ENCODE results near the gene HOXA13.

HOXA13 gene

DNA sequence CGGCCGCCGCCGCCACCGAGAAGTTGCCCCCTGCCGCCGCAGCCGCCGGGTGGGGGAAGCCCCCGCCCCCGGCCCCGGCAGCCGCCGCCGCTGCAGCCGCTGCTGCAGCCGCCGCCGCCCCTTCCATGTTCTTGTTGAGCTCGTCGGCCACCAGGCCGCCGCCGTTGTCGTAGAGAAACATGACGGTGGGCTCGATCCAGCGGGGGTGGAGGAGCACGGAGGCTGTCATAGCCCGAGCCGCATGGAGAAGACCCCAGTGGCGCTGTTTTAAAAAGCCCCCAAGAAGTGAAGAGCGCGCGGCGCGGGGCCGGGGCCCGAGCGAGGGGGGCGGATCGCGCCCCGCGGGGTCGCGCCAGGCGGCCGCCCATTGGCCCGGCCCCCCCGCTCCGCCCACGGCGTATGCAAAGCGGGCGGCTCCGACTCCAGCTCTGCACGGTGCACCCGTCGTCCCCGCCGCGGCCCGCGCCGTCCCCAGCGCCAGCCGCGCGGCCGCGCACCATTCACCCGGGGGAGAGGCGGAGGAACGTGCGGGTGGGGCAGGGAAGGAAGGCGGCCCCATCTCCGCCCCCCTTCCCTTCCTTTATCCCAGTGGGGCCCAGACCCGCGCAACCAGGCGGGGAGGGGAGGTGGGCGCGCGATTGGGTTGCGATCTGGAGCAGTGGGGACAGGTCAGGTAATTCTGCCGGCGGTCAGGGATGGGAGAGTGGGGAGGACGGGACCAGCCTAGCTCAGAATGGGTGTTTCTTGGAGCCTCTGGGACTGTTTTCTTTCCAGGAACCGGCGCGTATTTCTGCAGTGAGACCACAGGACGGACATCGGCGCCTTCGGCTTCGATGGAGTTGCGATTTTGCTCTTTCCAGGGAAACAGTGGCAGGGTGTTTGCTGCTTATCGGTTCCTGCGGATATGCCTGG lies at the start of gene HOXA13:
TSS of gene HOXA13 (minus strand) at position 243 of the 912 bp plus-strand sequence. CDS start at position 229, 14 bp downstream.
- no peak for FAIRE-seq

DNA sequence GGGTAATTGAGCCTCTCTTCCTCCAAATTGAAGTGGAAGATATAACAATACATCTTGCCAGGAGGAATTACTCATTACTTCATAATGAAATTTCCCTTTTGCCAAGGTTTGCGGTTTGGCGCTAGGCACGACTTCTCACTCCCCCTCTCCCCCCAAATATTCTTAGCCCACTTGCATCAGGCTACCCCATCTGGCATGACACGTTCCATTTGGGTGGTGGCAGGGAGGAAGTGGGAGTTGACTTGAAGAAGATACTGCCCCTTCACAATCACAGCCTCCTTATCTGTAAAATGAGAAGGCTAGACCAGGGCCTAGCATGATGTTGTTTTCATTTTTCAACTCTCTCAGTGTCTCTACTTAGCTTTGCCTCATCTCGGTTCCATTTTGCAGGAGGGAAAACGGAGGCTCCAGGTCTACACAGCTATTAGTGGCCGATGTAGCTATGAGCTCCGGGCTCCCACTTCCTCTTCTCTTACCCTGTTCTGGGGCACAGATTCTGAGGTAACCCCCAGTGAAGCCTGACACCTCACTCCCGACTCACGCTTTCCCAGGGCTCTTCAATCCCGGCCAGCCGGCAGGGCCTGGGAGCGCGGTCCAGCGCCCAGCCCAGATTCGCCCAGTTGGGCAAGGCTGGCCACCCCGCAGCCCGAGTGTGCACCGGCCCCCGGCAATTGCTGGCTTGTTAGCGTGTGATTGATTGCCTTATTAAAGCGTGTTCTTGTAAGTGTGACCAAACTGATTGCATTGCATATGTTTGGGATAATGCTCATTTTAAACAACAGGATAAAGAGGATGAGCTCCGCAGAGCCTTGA lies 49.2 kb upstream of the HOXA13 start:
- no peak for FAIRE-seq

DNA sequence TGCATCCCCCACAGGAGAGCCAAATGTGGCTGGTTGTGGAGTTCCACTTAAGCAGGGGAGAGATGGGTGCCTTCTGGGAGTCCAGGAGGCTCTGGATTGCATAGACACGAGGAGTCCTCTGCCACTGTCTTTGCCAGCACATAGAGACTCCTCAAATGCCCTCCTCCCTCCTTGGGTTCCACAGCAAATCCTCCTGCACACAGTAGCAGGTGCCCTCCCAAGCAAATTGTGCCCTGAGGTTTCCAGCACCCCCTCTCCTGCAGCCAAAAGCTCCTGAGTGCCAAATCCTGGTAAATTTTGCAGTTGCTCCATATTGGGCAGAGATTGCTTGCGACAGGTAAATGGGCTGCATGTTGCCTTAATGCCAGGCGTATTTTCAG lies 48.5 kb upstream of the HOXA13 start:
- no peak for FAIRE-seq

DNA sequence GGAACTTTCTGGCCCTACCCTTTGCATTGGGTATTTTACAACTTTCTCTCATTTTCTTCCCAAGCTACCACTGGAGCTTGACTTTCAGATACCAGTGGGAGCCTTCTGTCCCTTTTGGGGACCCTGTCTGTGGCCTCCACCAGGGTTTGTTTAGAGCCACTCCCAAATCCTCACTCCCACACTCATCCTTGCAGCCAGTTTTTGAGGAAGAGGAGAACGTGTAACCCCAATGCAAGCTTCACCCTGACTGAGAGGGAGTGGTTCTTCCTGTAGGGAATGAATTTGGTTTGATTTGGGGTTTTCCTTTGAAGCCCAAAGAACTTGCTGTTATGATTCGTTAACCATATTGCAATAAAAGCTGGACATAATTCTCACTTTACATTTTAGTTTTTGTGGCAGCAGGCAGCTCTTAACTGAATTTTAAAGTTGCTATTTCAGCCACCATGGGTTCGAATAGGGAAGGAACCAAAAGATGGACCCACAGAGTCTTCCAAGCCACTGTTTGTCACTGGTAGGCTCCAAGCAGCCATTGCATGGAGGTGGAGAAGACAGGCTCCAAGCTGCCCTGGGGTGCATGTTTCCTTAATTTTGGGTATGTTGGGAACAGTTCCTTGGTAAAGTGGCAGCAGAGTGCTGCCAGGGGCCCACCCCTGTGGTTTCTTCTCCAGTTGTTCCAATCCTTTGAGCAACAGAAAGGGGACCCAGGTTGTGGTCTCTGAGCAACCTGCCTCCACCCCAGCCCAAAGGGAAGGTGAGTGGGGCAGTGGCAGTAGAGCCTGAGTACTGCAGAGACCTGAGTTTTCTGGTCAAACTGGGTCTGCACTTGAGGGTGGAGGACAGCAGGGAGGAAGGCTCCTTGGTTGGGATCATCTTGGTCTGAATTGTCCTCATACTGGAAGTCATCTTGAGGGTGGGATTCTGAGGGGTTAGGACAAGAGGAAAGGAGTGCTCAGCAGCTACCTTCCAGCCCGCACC lies 47.8 kb upstream of the HOXA13 start:
- no peak for FAIRE-seq

DNA sequence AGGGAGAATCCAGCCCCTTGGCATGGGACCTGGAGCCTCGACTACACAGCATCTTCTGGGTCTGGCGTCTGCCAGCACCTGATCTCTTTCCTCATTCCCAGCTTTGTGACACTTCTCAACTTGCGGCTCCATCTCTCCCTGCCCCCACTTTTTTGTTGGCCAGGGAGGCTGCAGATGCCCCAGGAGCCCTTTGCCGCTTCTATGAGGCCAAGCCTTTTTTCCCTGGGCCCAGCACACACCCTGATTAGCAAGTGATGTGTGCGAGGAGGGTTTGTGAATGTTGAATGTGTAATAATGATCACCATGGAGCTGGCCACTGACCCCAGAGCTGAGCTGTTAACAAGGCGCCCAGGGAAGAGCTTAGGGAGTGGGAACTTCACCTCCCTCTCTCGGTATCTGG lies 47.1 kb upstream of the HOXA13 start:
- no peak for FAIRE-seq

DNA sequence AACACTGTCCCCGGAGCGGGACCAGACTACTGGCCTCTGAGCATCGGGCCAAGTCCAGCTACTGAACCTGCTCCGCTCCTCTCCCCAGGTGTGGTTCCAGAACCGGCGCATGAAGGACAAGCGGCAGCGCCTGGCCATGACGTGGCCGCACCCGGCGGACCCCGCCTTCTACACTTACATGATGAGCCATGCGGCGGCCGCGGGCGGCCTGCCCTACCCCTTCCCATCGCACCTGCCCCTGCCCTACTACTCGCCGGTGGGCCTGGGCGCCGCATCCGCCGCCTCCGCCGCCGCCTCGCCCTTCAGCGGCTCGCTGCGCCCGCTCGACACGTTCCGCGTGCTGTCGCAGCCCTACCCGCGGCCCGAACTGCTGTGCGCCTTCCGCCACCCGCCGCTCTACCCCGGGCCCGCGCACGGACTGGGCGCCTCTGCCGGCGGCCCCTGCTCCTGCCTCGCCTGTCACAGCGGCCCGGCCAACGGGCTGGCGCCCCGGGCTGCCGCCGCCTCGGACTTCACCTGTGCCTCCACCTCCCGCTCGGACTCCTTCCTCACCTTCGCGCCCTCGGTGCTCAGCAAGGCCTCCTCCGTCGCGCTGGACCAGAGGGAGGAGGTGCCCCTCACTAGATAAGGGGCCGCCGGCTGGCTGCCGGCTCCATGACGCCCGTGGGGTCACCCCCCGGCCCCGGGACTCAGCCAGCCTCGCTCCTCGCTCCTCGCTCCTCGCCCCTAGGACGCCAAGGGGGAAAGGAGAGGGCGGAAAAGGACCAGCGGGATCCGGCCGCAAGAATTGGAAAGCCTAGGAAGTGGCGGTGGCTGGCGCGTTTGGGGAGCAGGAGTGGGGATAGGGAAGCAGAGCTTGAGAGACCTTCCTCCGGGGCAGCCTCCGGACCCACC lies 46.2 kb upstream of the HOXA13 start:
- FAIRE-seq, result no peak

DNA sequence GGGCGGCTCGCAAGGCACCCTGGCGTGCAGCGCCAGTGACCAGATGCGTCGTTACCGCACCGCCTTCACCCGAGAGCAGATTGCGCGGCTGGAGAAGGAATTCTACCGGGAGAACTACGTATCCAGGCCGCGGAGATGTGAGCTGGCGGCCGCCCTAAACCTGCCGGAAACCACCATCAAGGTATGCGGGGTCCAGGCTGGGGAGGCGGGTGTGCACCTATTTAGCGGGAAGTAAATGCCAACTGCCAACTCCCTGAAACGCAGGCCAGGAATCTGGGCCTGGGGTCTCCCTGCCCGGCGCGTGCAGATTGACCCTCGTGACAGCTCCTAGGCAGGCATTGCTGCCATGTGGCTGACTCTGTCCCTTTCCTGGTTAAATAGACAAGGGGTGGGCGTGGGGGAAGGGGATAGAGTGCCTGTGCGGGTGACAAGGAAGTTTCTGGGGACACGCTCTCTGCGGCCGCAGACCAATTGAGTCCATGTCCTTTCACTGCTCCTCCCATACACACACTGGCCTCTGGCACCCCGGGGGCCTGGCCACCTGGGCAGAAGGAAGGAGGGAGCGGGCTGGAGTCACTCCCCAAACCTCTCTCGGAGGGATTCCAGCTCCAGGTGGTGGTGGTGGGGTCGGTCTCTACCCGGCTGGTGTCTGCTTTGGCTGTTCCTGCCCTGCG lies 45.4 kb upstream of the HOXA13 start:
- FAIRE-seq, result no peak

DNA sequence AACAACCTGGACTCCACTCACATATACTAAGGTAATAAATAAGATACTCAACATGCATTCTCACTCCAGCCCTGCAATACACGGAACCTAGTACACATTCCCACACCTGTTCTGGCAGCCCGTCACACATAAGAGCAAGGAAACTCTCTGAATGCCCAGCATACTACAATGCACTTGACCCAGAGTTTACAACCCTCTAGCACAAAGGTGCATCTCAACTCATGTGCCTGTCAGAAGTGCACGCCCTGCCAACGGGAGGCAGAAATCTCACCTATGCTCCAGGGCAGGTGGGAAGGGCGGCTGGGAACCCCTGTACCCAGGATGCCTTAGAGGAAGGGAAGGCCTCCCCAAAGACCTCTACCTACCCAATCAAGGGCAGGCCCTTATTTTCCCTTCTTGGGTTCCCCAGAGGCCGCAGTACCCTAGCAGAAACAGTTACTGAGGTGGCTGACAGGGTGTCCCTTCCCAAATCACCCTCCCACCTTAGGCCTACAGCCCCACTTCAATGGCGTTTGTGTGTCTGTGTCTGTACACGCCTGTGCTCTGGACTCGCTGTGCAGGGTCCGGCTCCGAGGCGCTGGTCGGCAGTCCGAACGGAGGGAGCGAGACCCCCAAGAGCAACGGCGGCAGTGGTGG lies 44.7 kb upstream of the HOXA13 start:
- no peak for FAIRE-seq

DNA sequence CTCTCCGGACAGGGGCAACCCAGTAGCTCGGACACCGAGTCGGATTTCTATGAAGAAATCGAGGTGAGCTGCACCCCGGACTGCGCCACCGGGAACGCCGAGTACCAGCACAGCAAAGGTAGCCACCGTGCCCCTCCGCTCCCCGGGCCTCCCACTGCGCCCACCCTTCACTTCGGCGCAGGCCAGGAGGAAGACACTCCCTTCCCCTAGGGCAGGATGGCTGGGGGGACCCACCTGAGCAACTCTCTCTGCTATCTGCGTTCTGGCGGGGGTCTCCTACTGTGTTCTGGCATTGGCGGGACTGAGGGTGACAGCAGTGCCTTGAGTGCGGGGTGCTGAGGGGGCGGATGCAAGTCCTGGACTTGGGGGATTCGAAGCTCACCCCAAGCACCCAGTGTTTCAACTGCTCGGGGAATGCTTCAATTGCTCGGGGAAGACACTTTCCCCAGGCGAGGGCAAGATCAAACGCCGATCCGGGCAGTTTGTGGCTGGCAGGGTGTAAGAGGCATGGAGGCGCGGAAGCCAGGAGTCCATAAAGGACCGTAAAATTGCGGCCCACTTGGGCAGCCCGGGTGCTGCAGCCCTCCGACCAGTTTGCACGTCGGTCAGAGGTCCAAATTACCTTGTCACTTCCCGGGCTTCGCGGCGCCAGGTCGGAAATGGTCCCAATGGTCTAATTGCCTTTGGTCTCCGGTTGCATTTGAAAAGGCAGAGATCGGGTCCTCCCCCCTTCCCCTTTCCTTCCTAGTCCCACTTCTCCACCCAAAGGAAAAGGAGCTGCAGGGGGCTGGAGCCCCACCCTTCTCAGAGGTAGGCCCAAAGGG lies 43.7 kb upstream of the HOXA13 start:
- no peak for FAIRE-seq

DNA sequence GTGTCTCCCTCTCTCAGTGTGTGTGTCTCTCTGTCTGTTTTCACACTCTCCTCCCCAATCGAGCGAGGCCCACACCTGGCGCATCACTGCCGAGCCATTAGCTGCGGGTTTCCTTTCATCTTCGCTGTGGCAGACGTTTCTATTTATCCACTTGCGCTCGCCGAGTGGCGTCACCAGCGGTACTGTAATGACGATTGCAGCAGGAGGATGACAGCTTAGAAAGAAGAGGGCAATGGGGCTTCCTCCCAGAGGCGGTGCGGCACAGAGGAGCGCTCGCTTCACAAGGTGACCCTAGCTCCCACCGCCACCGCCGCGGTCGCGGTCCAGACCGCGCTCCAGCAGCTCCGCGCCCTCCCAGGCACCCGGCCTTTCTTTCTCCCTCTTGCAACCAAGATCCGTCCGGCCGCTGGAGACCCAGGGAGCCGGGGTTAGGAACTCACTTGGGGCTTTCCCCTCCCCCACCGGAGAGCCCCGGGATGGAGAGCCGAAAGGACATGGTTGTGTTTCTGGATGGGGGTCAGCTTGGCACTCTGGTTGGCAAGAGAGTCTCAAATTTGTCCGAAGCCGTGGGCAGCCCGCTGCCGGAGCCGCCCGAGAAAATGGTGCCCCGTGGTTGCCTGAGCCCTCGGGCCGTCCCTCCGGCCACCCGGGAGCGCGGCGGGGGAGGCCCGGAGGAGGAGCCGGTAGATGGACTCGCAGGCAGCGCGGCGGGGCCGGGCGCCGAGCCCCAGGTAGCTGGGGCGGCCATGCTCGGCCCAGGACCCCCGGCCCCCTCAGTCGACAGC lies 42.9 kb upstream of the HOXA13 start, which contains the start of gene EVX1:
TSS of gene EVX1 (plus strand) at position 248 of the 785 bp plus-strand sequence. CDS start at position 477, 229 bp downstream.
- FAIRE-seq, result no peak

DNA sequence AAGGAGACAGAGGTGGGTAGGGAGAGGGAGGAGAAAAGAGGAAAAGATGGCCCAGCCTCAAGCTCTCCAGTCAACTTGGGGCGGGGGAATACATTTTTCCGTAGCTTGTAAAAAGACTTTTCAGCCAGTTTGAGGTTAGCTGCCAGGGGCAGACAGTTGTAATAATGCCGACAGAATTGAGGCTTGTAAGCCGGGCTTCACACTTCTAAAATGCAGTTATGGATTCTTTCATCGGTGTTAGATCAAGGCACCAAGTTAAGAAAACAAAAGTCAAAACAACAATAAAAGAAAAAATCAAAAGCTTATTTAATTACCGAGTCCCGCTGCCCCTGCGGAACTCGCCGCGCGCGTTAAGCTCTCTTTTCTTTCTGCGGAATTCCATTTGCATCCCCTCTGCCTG lies 42.3 kb upstream of the HOXA13 start:
- FAIRE-seq, result no peak

DNA sequence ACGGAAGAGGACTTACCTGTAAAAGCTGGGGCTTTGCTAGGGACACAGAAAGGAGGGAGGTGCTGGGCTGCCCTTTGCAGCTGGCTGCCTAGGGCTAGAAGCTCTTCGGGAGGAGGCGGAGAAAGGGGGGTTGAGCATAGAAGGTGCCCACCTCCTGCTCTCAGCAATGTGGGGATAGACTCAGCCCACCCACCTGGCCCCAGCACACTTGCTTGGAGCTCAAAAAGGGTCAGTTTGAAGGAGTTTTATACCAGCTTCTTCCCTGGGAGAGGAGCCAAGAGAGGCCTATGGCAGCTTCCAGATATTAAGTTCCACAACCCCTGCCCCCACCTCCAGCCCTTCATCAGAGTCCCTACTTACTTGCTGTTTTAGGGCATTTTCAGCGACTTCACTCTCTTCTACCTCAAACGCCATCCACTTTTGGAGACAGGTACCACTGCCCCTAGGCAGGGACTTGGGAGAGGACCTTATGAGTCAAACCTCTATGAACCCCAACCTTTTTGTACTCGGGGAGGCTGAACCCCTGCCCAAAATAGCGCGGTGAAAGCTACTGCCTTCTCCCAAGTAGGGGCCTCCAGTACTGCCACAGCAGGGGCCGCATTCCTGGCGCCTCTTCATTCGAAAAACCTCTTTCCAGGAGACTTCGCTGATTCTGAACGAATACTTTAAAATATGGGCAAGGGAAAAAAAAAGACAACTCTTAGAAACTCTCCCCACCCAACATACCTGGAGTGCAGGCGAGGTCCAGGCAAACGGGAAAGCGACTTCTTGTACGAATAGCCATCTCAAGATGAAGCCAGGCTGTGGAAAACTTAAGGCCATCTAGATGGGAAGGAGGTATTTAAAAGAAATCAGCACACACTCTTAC lies 41.5 kb upstream of the HOXA13 start:
- no peak for FAIRE-seq

DNA sequence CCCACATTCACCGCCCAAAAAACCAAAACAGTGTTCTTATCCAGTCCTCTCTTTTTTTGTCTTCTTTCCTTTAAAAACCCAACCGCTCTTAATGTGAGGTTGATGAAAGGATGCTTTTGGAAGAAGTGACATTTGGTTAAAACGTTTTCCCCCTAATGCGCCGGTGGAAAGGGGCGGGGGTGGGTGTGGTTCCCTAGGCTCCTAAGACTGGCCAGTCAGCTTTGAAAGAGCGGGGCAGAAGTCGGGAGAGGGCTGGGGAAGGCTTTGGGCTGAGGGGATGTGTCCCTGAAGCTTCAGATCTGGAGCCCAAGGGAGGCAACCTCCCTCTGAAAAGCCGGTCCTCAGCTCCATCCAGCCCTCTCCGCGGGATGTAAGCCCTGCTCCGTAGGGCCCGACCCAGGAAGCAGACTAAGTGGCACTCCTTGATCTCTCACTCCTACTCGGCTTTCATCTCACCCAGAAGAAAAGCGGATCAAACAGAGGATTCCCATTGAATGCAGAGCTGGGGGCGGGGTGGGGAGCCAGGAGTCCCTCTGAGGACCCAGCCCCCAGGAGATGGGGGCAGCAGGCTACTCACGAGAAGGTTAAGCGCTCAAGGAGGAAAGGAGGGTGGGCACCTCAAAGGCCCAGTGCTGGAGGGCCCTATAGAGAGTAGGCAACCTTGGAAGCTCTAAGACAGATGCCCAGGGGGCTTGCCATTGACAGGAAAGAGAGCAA lies 40.3 kb upstream of the HOXA13 start:
- FAIRE-seq, result no peak

DNA sequence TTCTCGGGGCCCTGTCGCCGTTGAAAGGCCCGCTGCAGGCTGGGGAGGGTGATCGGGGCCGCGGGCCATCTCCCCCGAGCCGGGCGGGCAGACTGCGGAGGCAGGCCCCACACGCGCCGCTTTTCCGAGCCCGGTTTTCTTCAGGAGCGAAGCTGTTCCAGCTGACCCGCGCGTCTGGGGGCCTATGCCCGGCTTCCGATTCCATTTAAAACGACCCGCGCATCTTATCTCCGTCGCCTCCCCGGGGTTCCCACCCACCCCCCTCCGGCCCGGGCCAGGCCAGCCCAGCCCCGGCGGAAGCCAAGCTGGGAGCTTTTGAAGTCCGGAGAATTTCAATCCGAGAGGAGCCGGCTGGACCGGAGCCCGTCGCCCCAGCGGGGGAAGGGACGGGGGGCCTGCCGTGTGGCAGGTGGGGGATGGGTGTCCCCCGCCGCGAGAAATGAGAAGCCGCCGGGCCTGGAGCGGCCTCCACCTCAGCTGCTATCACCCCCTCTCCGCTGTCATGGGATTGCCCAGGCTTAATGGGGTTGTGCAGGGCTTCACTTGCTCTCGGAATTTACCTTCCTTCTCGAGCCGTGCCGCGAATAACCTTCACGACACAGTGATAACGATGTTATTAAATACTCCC lies 39.6 kb upstream of the HOXA13 start:
- no peak for FAIRE-seq

DNA sequence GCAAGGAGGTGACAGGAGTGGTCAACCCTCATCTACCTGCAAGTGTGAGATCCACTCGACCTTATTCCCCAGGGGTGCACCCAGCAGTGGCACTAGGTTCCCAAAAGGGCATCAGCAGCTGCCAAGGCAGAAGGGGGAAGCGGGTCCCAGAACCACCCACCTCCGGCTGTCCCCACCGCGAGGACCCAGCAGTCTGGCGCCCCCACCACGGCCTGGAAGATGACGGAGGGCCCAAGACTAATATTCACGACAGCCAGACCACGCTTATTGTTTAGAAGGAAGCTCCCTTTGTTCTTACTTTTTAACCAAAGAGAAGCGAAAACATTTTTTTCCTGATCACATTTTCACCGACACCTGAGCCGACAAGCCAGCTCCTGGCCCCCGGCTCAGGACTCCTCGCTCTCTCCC lies 39.1 kb upstream of the HOXA13 start:
- no peak for FAIRE-seq

DNA sequence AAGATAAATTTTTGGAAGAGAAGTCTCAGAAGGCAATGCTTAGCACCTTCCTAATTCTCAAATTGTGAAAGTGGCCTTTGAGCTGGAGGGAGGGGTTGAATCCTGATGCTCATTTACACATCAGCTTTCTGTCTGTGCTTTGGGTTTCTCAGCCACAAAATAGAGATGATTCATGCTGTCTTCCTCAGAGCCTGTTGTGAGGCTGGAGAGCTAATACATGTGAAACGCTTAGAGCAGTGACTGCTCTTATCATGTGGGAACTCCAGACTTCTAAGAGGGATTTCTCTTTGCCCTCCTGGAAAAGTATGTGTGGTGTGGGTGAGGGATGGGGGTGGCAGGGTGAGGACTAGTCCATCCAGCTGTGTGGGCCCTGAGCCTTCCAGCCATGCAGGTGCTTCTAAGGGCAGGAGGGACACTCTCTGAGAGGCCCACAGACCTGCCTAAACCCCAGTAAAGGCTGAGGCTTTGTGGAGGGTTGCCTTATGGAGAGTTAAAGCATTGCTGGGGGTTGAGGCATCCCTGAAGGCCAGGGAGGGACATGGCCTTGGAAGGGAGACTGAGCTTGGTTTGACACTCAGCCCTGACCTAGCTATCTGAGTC lies 37.9 kb upstream of the HOXA13 start:
- no peak for FAIRE-seq
